Activated CD4-positive, alpha-beta T cell treated with anti-CD3 and anti-CD28 coated beads, Interleukin-2, amount 50 U/mL, for 1 hour (primary cell): ENCODE data around the gene SCN2B.

Source experiments
- DNase-seq: peaks from one replicate; pipeline ENCODE4 v3.0.0-alpha.2; 2020

SCN2B gene

GRCh38 chr11:118174006-118174567 lies 2.4 kb downstream of the SCN2B start:
- DNase-seq, result no peak

GRCh38 chr11:118172356-118172755 lies 4.1 kb downstream of the SCN2B start:
- DNase-seq, result no peak

- peak; percentile 71 for DNase-seq
These were observed 5.0 kb downstream of the SCN2B start for GRCh38 chr11:118171269-118172062.

GRCh38 chr11:118170882-118171268 lies 5.6 kb downstream of the SCN2B start:
- no peak for DNase-seq

- no peak for DNase-seq
These were observed 6.2 kb downstream of the SCN2B start for GRCh38 chr11:118170231-118170630.

GRCh38 chr11:118169300-118170140 lies 6.9 kb downstream of the SCN2B start:
- no peak for DNase-seq

GRCh38 chr11:118168751-118169150 lies 7.7 kb downstream of the SCN2B start:
- DNase-seq, result no peak

- no peak for DNase-seq
These were observed 8.1 kb downstream of the SCN2B start for GRCh38 chr11:118168316-118168715.

GRCh38 chr11:118167906-118168305 lies 8.5 kb downstream of the SCN2B start:
- DNase-seq, result no peak

- no peak for DNase-seq
These were observed 9.2 kb downstream of the SCN2B start for GRCh38 chr11:118167253-118167652.

- no peak for DNase-seq
These were observed 9.8 kb downstream of the SCN2B start for GRCh38 chr11:118166641-118167040.

- no peak for DNase-seq
These were observed 11.6 kb downstream of the SCN2B start for GRCh38 chr11:118164885-118165284.

GRCh38 chr11:118163494-118163893 lies 12.9 kb downstream of the SCN2B start:
- DNase-seq, result no peak

GRCh38 chr11:118162846-118163245 lies 13.6 kb downstream of the SCN2B start:
- no peak for DNase-seq

- DNase-seq, result no peak
These were observed 14.7 kb downstream of the SCN2B start for GRCh38 chr11:118161786-118162185.

- no peak for DNase-seq
These were observed 19.1 kb downstream of the SCN2B start for GRCh38 chr11:118157186-118157895.

GRCh38 chr11:118156531-118157185 lies 19.8 kb downstream of the SCN2B start:
- DNase-seq, result peak; percentile 12

- no peak for DNase-seq
These were observed 20.5 kb downstream of the SCN2B start for GRCh38 chr11:118155776-118156530.

- no peak for DNase-seq
These were observed 21.8 kb downstream of the SCN2B start for GRCh38 chr11:118154641-118155040.

GRCh38 chr11:118153976-118154375 lies 22.5 kb downstream of the SCN2B start:
- no peak for DNase-seq

- no peak for DNase-seq
These were observed 22.9 kb downstream of the SCN2B start for GRCh38 chr11:118153516-118153915.
